Sigmoid colon (tissue), 7 donors: Measurements from ENCODE around the gene ADGRV1. TPM values are rescaled to one million over a fixed set of nuclear protein-coding genes. Genes with fewer than 3 reads are reported as not detected.

Experiments
- DNase-seq: peaks from one replicate; pipeline ENCODE4 v3.0.0-alpha.2; 2019
- H3K27ac ChIP-seq, 4 donors: fragments of 200-600 bp; sonication (generic); one replicate each; pipeline ENCODE4 v1.5.1; 2016 to 2019; ENCODE audit warnings: mild to moderate bottlenecking in 1 of 4
- H3K27me3 ChIP-seq, 3 donors: fragments of 200-600 bp; sonication (generic); one replicate each; pipeline ENCODE4 v1.5.1; 2019; ENCODE audit warnings: mild to moderate bottlenecking in 1 of 3
- H3K36me3 ChIP-seq, 4 donors: fragments of 200-600 bp; sonication (generic); one replicate each; pipeline ENCODE4 v1.5.1; 2016 to 2019
- H3K4me1 ChIP-seq, 4 donors: fragments of 200-600 bp; sonication (generic); one replicate each; pipeline ENCODE4 v1.5.1; 2017 to 2019
- H3K4me3 ChIP-seq, 4 donors: fragments of 200-600 bp; sonication (generic); one replicate each; pipeline ENCODE4 v1.5.1; 2017 to 2019; ENCODE audit warnings: mild to moderate bottlenecking in 2 of 4, moderate library complexity in 1 of 4
- H3K9me3 ChIP-seq, 4 donors: fragments of 200-600 bp in 3 of 4; sonication (generic) in 3 of 4; one replicate each; pipeline versions ENCODE4 v1.5.1 to v1.6.1; 2013 to 2019
- CTCF ChIP-seq, 4 experiments: fragments of 450-650 bp in 3 of 4; fragments of 200-600 bp in 1 of 4; IDR thresholded peaks; one replicate each; pipeline ENCODE4 v1.5.1; 2016 to 2019; ENCODE audit warnings: antibody characterized with exemption in 4 of 4, mild to moderate bottlenecking in 3 of 4, moderate library complexity in 2 of 4
- EP300 ChIP-seq, 4 donors: sonication (generic); formaldehyde crosslinking; IDR thresholded peaks; one replicate each; pipeline ENCODE4 v1.6.1; 2017; ENCODE audit warnings: antibody characterized with exemption in 4 of 4
- POLR2A ChIP-seq, 2 donors: fragments of 450-650 bp; IDR thresholded peaks; one replicate each; pipeline ENCODE4 v1.6.1; 2016; ENCODE audit warnings: antibody characterized with exemption in 2 of 2, mild to moderate bottlenecking in 2 of 2, moderate library complexity in 2 of 2
- POLR2AphosphoS5 ChIP-seq, 4 donors: sonication (generic); formaldehyde crosslinking; IDR thresholded peaks; one replicate each; pipeline ENCODE4 v1.6.1; 2017; ENCODE audit warnings: antibody characterized with exemption in 4 of 4
- WGBS, 2 donors: extraction: QIAGEN DNeasy Blood & Tissue Kit; methylation state at CpG; one replicate each; pipeline ENCODE4 v1.1.7; 2013; 5-methylcytosine and 5-hydroxymethylcytosine counted together
- intact Hi-C: fragments of 100-400 bp; cut with DNase I; formaldehyde crosslinking; loops from one replicate; pipeline ENCODE4 v1.15.1; 2023
- polyA plus RNA-seq, 3 donors: library from polyadenylated mRNA; stranded (reverse); fragments of 200-250 nt; gene quantifications; one replicate each; pipeline ENCODE4 v1.2.3, GENCODE V29; 2013
- total RNA-seq, 4 donors: library from RNA; depleted of rRNA; stranded (reverse); fragments of >200 nt; gene quantifications; one replicate each; pipeline ENCODE4 v1.1.0, GENCODE V29; 2016
- donor health status: healthy with polysubstance abuse.
- donor health status: Bipolar disorder and iron deficiency.
- donor health status: healthy.

Gene ADGRV1
- total and polyA plus RNA-seq, 7 donors = 0.54 to 2.1 (median 0.74) TPM; not detected in 1

DNA sequence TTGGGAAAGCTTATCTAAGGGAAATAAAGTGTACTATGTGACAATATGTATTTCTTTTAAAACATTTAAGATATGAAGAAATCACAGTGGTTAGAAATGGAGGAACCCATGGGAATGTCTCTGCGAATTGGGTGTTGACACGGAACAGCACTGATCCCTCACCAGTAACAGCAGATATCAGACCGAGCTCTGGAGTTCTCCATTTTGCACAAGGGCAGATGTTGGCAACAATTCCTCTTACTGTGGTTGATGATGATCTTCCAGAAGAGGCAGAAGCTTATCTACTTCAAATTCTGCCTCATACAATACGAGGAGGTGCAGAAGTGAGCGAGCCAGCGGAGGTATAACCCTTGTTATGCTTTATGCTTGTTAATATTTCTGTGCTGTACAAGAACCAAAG lies 69.9 kb downstream of the ADGRV1 start:
- DNase-seq = no peak
- no peaks in the 10 kb centered on the region for H3K9me3 ChIP-seq
- H3K4me3 ChIP-seq = no peak overlapping the region
- H3K4me1 ChIP-seq = no peaks in the 10 kb centered on the region
- intact Hi-C loops = no loop called here
- H3K27me3 ChIP-seq = no peaks in the 10 kb centered on the region
- no peak overlapping the region for H3K27ac ChIP-seq
- no peaks in the 10 kb centered on the region for H3K36me3 ChIP-seq
- WGBS, 2 donors = 94% methylated on average over 6 of the region's 6 CpGs
- TF ChIP-seq EP300 (IDR thresholded peaks at IDR 0.05) = no peak
- no peak for TF ChIP-seq POLR2A (IDR thresholded peaks at IDR 0.05)
- TF ChIP-seq CTCF (IDR thresholded peaks at IDR 0.05) = no peak
- no peak for TF ChIP-seq POLR2AphosphoS5 (IDR thresholded peaks at IDR 0.05)

DNA sequence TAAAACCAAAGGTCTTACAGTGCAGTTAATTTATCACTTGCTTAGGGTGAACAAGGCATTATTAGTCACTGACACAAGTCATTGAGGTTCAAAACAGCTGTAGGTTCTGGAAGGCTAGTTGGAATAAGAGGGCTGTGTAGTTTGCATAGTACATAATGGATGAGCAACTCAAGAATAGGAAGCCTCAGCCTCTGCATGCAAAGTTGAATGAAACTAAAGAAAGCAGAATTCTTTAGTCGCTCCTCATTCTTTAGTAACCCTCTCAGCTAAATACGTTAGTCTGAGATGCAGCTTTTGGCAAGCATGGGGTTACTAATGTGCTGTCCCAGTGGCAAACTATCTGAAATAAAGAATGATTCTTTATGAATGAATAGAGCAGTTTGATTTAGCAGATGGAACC lies 74.2 kb downstream of the ADGRV1 start:
- Histone ChIP-seq H3K27ac (no peak overlapping the region), H3K9me3 (no peaks in the 10 kb centered on the region), H3K4me1 (no peaks in the 10 kb centered on the region), H3K36me3 (no peaks in the 10 kb centered on the region), H3K27me3 (no peaks in the 10 kb centered on the region), H3K4me3 (no peak overlapping the region)
- 89 to 93% methylated on average over 2 of the region's 2 CpGs for WGBS, 2 donors
- DNase-seq = no peak
- TF ChIP-seq EP300 (IDR thresholded peaks at IDR 0.05) (no peak), POLR2A (IDR thresholded peaks at IDR 0.05) (no peak), CTCF (IDR thresholded peaks at IDR 0.05) (no peak), POLR2AphosphoS5 (IDR thresholded peaks at IDR 0.05) (no peak)
- intact Hi-C loops = no loop called here

DNA sequence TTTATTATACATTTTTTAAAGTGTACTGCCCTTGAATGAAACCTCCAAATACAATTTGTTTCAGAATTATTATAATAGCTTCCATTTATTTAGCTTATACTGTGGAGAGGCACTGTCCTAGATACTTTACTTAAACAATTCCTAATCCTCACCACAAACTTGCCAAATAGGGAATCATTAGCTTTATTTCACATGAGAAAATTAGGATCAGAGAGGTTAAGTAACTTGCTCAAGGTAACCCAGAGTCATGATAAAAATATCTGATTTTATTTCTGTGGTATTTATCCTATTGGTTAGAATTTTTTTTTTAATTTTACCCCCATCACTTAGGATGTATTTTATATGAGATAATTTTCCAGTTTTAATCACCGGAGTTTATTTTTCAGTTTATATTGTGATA lies 78.4 kb downstream of the ADGRV1 start:
- no peaks in the 10 kb centered on the region for H3K36me3 ChIP-seq
- DNase-seq = no peak
- no peaks in the 10 kb centered on the region for H3K27me3 ChIP-seq
- TF ChIP-seq POLR2A (IDR thresholded peaks at IDR 0.05) = no peak
- no peak for TF ChIP-seq POLR2AphosphoS5 (IDR thresholded peaks at IDR 0.05)
- TF ChIP-seq EP300 (IDR thresholded peaks at IDR 0.05) = no peak
- TF ChIP-seq CTCF (IDR thresholded peaks at IDR 0.05) = no peak
- WGBS, 2 donors = 42 to 49% methylated on average over 1 of the region's 1 CpG
- no peaks in the 10 kb centered on the region for H3K4me1 ChIP-seq
- H3K27ac ChIP-seq = no peak overlapping the region
- intact Hi-C loops = no loop called here
- H3K4me3 ChIP-seq = no peak overlapping the region
- no peaks in the 10 kb centered on the region for H3K9me3 ChIP-seq

DNA sequence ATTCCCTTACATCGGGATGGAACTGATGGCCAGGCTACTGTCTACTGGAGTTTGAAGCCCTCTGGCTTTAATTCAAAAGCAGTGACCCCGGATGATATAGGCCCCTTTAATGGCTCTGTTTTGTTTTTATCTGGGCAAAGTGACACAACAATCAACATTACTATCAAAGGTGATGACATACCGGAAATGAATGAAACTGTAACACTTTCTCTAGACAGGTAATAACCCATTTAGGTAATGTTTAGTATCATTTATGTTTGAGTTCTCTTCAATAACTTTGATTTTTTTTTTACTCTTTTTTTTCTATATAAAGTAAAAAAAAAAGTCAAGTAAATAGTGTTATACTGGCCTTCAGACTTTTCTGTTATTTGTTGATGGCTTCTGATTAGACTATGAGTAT lies 79.1 kb downstream of the ADGRV1 start:
- Histone ChIP-seq H3K36me3 (no peaks in the 10 kb centered on the region), H3K4me3 (no peak overlapping the region), H3K9me3 (no peaks in the 10 kb centered on the region), H3K27me3 (no peaks in the 10 kb centered on the region), H3K4me1 (no peaks in the 10 kb centered on the region), H3K27ac (no peak overlapping the region)
- 73 to 83% methylated on average over 3 of the region's 3 CpGs for WGBS, 2 donors
- DNase-seq = no peak
- intact Hi-C loops = no loop called here
- TF ChIP-seq CTCF (IDR thresholded peaks at IDR 0.05) (no peak), POLR2AphosphoS5 (IDR thresholded peaks at IDR 0.05) (no peak), POLR2A (IDR thresholded peaks at IDR 0.05) (no peak), EP300 (IDR thresholded peaks at IDR 0.05) (no peak)

GRCh38 chr5:90638878-90639277 lies 80.3 kb downstream of the ADGRV1 start:
- Histone ChIP-seq H3K4me3 (no peak overlapping the region), H3K9me3 (no peaks in the 10 kb centered on the region), H3K27me3 (no peaks in the 10 kb centered on the region), H3K27ac (no peak overlapping the region), H3K36me3 (no peaks in the 10 kb centered on the region), H3K4me1 (no peaks in the 10 kb centered on the region)
- DNase-seq = no peak
- no peak for TF ChIP-seq POLR2AphosphoS5 (IDR thresholded peaks at IDR 0.05)
- no peak for TF ChIP-seq EP300 (IDR thresholded peaks at IDR 0.05)
- no peak for TF ChIP-seq POLR2A (IDR thresholded peaks at IDR 0.05)
- no peak for TF ChIP-seq CTCF (IDR thresholded peaks at IDR 0.05)
- intact Hi-C loops = no loop called here
- WGBS, 2 donors = 85 to 92% methylated on average over 6 of the region's 6 CpGs
